ENCODE results near the gene EARS2. TPM values are rescaled to one million over a fixed set of nuclear protein-coding genes. Genes with fewer than 3 reads are reported as not detected.

EARS2 gene
- total and polyA plus RNA-seq, 10 donors: 9.8 to 21.8 (median 17.2) TPM

GRCh38 chr16:23595246-23595950 is 38.2 kb upstream of the EARS2 start:
- no peak for DNase-seq
- Histone ChIP-seq H3K9me3 (no peaks in the 10 kb centered on the region), H3K27ac (peak overlapping the region; percentile 59 to 88 (median 85)), H3K4me3 (peak overlapping the region; percentile 89 to 99 (median 95)), H3K36me3 (peaks cover 0 to 46% (median 28%) of the 10 kb centered on the region in 6 donors), H3K27me3 (replicated peaks in 1 of 7) (no peaks in the 10 kb centered on the region), H3K4me1 (peaks cover 15 to 62% (median 37%) of the 10 kb centered on the region in 6 donors)
- TF ChIP-seq CTCF (IDR thresholded peaks at IDR 0.05 in 8 of 11, conservative IDR thresholded peaks at IDR 0.05 in 3 of 11) (no peak), POLR2AphosphoS5 (IDR thresholded peaks at IDR 0.05) (no peak), POLR2A (IDR thresholded peaks at IDR 0.05) (no peak)
- 20 to 23% (median 22%) methylated on average over 31 to 34 of the region's 34 CpGs for WGBS, 5 donors
- intact Hi-C loops (cut with DNase I; ENCODE audit: low total_unique reads): loop anchor here (10.0 kb wide), 1 partner anchor 91 kb away; no protein-coding TSS in a partner anchor

GRCh38 chr16:23594186-23594585 is 37.0 kb upstream of the EARS2 start:
- intact Hi-C loops (cut with DNase I; ENCODE audit: low total_unique reads): loop anchor here (5.0 to 10.0 kb wide), 2 partner anchors 37 to 89 kb away; partner anchors contain the start of genes EARS2 and UBFD1
- Histone ChIP-seq H3K27ac (no peak overlapping the region), H3K27me3 (replicated peaks in 1 of 7) (no peaks in the 10 kb centered on the region), H3K4me1 (peaks cover 15 to 62% (median 37%) of the 10 kb centered on the region in 6 donors), H3K9me3 (no peaks in the 10 kb centered on the region), H3K4me3 (peak overlapping the region in 1 of 8 donors; percentile 90), H3K36me3 (peaks cover 0 to 56% (median 38%) of the 10 kb centered on the region in 6 donors)
- DNase-seq: no peak
- TF ChIP-seq POLR2AphosphoS5 (IDR thresholded peaks at IDR 0.05) (no peak), POLR2A (IDR thresholded peaks at IDR 0.05) (no peak), CTCF (IDR thresholded peaks at IDR 0.05 in 8 of 11, conservative IDR thresholded peaks at IDR 0.05 in 3 of 11) (no peak)
- WGBS, 5 donors: 94 to 98% (median 95%) methylated on average over 12 of the region's 12 CpGs

GRCh38 chr16:23590181-23590580 is 33.0 kb upstream of the EARS2 start:
- no peaks in the 10 kb centered on the region for H3K9me3 ChIP-seq
- H3K27ac ChIP-seq: no peak overlapping the region
- no peak for TF ChIP-seq CTCF (IDR thresholded peaks at IDR 0.05 in 8 of 11, conservative IDR thresholded peaks at IDR 0.05 in 3 of 11)
- TF ChIP-seq POLR2A (IDR thresholded peaks at IDR 0.05): no peak
- TF ChIP-seq POLR2AphosphoS5 (IDR thresholded peaks at IDR 0.05): no peak
- H3K4me3 ChIP-seq: no peak overlapping the region
- H3K4me1 ChIP-seq: peaks cover 9 to 41% (median 20%) of the 10 kb centered on the region in 6 donors
- 89 to 97% (median 95%) methylated on average over 3 of the region's 3 CpGs for WGBS, 5 donors
- intact Hi-C loops (cut with DNase I; ENCODE audit: low total_unique reads): loop anchor here (5.0 to 10.0 kb wide), 2 partner anchors 33 to 85 kb away; partner anchors contain the start of genes EARS2 and UBFD1
- DNase-seq: no peak
- no peaks in the 10 kb centered on the region for H3K27me3 ChIP-seq (replicated peaks in 1 of 7)
- H3K36me3 ChIP-seq: peaks cover 2 to 96% (median 76%) of the 10 kb centered on the region in 6 donors

GRCh38 chr16:23587726-23588125 is 30.6 kb upstream of the EARS2 start:
- no peak for DNase-seq
- Histone ChIP-seq H3K4me3 (no peak overlapping the region), H3K27me3 (replicated peaks in 1 of 7) (no peaks in the 10 kb centered on the region), H3K4me1 (peaks cover 0 to 17% (median 1%) of the 10 kb centered on the region in 6 donors), H3K36me3 (peaks cover 2 to 100% (median 84%) of the 10 kb centered on the region in 6 donors), H3K9me3 (no peaks in the 10 kb centered on the region), H3K27ac (no peak overlapping the region)
- TF ChIP-seq POLR2A (IDR thresholded peaks at IDR 0.05) (no peak), POLR2AphosphoS5 (IDR thresholded peaks at IDR 0.05) (no peak), CTCF (IDR thresholded peaks at IDR 0.05 in 8 of 11, conservative IDR thresholded peaks at IDR 0.05 in 3 of 11) (no peak)
- intact Hi-C loops (cut with DNase I; ENCODE audit: low total_unique reads): no loop called here
- 74 to 96% (median 91%) methylated on average over 5 of the region's 5 CpGs for WGBS, 5 donors
